Bronchial epithelial cell (primary cell): ENCODE results near the gene PRKCE. TPM values are rescaled to one million over a fixed set of nuclear protein-coding genes. Genes with fewer than 3 reads are reported as not detected.
A peak's percentile ranks its signal among the peaks of the same experiment; 100 is the strongest.

Experiments
- DNase-seq: peaks from one replicate; pipeline ENCODE4 v3.0.0-alpha.2; 2010; ENCODE audit warnings: low read depth
- FAIRE-seq: peaks from 2 replicates; lab custom pipeline; 2011; peaks lifted over from hg19 to GRCh38; lab: Jason Lieb, UNC
- H3K27me3 ChIP-seq: 2 replicates; pipeline ENCODE4 v1.5.1; 2011; ENCODE audit warnings: low read length; ENCODE audit not compliant: control insufficient read depth, insufficient read depth
- H3K36me3 ChIP-seq: 2 replicates; pipeline ENCODE4 v1.5.1; 2011; ENCODE audit warnings: low read length; ENCODE audit not compliant: control insufficient read depth, insufficient read depth
- H3K4me3 ChIP-seq: 2 replicates; pipeline ENCODE4 v1.5.1; 2011; ENCODE audit warnings: mild to moderate bottlenecking, low read depth, low read length, control low read depth
- CTCF ChIP-seq: IDR thresholded peaks from 2 replicates; pipeline ENCODE4 v1.5.1; 2011; ENCODE audit warnings: mild to moderate bottlenecking, moderate library complexity, low read length, control low read depth, inconsistent platforms; ENCODE audit not compliant: insufficient read depth, severe bottlenecking
- total RNA-seq: library from RNA; depleted of rRNA; stranded (reverse); fragments of >200 nt; gene quantifications from 2 replicates; pipeline ENCODE4 v1.2.1, GENCODE V29; 2014

Gene PRKCE
- total RNA-seq, 1 donor from 2014 or later, result 6.3 TPM

GRCh38 chr2:46134531-46135227 lies 483.2 kb downstream of the PRKCE start:
- no peaks in the 10 kb centered on the region for H3K36me3 ChIP-seq
- DNase-seq (peak; percentile 88), FAIRE-seq (no peak)
- H3K27me3 ChIP-seq, result no peaks in the 10 kb centered on the region
- no peak for TF ChIP-seq CTCF
- H3K4me3 ChIP-seq, result no peak overlapping the region

GRCh38 chr2:46135228-46135855 lies 483.9 kb downstream of the PRKCE start:
- DNase-seq (peak; percentile 29), FAIRE-seq (no peak)
- Histone ChIP-seq H3K36me3 (no peaks in the 10 kb centered on the region), H3K27me3 (no peaks in the 10 kb centered on the region), H3K4me3 (no peak overlapping the region)
- no peak for TF ChIP-seq CTCF

- Histone ChIP-seq H3K4me3 (no peak overlapping the region), H3K27me3 (no peaks in the 10 kb centered on the region), H3K36me3 (no peaks in the 10 kb centered on the region)
- FAIRE-seq (no peak), DNase-seq (no peak)
- no peak for TF ChIP-seq CTCF
Measured at GRCh38 chr2:46135958-46136357, 484.5 kb downstream of the PRKCE start.

GRCh38 chr2:46136481-46136880 lies 485.0 kb downstream of the PRKCE start:
- H3K36me3 ChIP-seq, result no peaks in the 10 kb centered on the region
- H3K4me3 ChIP-seq, result no peak overlapping the region
- TF ChIP-seq CTCF, result no peak
- FAIRE-seq (no peak), DNase-seq (no peak)
- no peaks in the 10 kb centered on the region for H3K27me3 ChIP-seq

GRCh38 chr2:46136953-46137352 lies 485.5 kb downstream of the PRKCE start:
- no peak for FAIRE-seq
- TF ChIP-seq CTCF, result no peak
- no peaks in the 10 kb centered on the region for H3K36me3 ChIP-seq

More at GRCh38 chr2:46136953-46137352, 485.5 kb downstream of the PRKCE start:
- Histone ChIP-seq H3K27me3 (no peaks in the 10 kb centered on the region), H3K4me3 (no peak overlapping the region)
- DNase-seq, result no peak
